H1 (cell line): ENCODE results near the gene ACTR3C.

Experiments used
- BCL11A ChIP-seq, 2 experiments: IDR thresholded peaks; one replicate each; pipeline ENCODE4 v1.6.1; 2011; ENCODE audit warnings: low read depth in 2 of 2, low read length in 2 of 2, mild to moderate bottlenecking in 2 of 2
- CREB1 ChIP-seq: IDR thresholded peaks from 2 replicates; pipeline ENCODE4 v1.6.1; 2012; ENCODE audit warnings: inconsistent platforms
- JUND ChIP-seq: IDR thresholded peaks from 2 replicates; pipeline ENCODE4 v1.6.1; 2011; ENCODE audit warnings: mild to moderate bottlenecking, improper control_type of control experiment, low read length
- POLR2A ChIP-seq, 2 experiments: IDR thresholded peaks; 1 replicate in 1 of 2; 2 replicates in 1 of 2; pipeline ENCODE4 v1.6.1; 2011; ENCODE audit warnings: low read depth in 2 of 2, low read length in 2 of 2, mild to moderate bottlenecking in 2 of 2; ENCODE audit errors: control extremely low read depth in 1 of 2
- RAD21 ChIP-seq, 2 experiments: IDR thresholded peaks in 1 of 2; conservative IDR thresholded peaks in 1 of 2; 2 replicates each; pipeline ENCODE4 v1.6.1; 2011; ENCODE audit warnings: low read depth in 2 of 2, low read length in 2 of 2, improper control_type of control experiment in 1 of 2, inconsistent platforms in 1 of 2, mild to moderate bottlenecking in 1 of 2, moderate library complexity in 1 of 2
- RNF2 ChIP-seq: fragments of 200-900, 300-1000 bp; sonication (generic); IDR thresholded peaks from 2 replicates; pipeline ENCODE4 v1.7.1; 2016; ENCODE audit warnings: borderline replicate concordance, low read depth, mild to moderate bottlenecking, antibody characterized with exemption, low read length; ENCODE audit not compliant: poor library complexity, severe bottlenecking; ENCODE audit errors: missing control alignments
- SUZ12 ChIP-seq: fragments of 200-600 bp; sonication (generic); IDR thresholded peaks from 2 replicates; pipeline ENCODE4 v1.6.1; 2012; ENCODE audit warnings: mild to moderate bottlenecking, inconsistent platforms, low read length, moderate library complexity, mixed read lengths
- YY1 ChIP-seq: IDR thresholded peaks from 2 replicates; pipeline ENCODE4 v1.6.1; 2011; ENCODE audit warnings: low read depth, mild to moderate bottlenecking, low read length
- ZNF274 ChIP-seq: IDR thresholded peaks from 2 replicates; pipeline ENCODE4 v1.7.0; 2012; ENCODE audit warnings: low read length, borderline replicate concordance; ENCODE audit errors: extremely low read depth
- TF ChIP-seq, protein P1 (sequence below), 3 experiments: IDR thresholded peaks; 1 replicate in 2 of 3; 2 replicates in 1 of 3; pipeline versions ENCODE4 v1.5.1 to v1.6.1; 2011; ENCODE audit warnings: low read length in 3 of 3, mild to moderate bottlenecking in 3 of 3, inconsistent platforms in 2 of 3, low read depth in 1 of 3, moderate library complexity in 1 of 3; ENCODE audit not compliant: insufficient read depth in 1 of 3; ENCODE audit errors: control extremely low read depth in 1 of 3
- TF ChIP-seq, protein P2 (sequence below): IDR thresholded peaks from 2 replicates; pipeline ENCODE4 v1.6.1; 2012; ENCODE audit warnings: inconsistent platforms

DNA sequence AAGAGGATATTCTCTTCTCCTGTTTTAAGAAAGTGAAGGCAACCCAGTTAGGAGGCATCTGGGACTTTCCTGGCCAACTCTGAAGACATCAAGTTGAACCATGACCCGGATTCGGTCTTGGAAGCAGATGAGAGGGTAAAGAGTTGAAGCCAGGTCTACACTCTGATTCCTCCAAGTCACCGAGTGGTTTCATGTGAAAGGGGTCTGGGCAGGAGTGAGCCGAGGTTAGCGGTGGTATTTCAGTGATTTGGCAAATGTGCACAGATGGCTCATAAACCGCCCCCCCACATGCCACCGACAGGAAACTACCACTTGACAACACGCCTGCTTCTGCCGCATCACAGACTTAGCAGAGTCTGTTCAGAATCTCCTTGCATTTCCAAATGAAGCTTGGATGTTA is 33.9 kb upstream of the ACTR3C start:
- no peak for TF ChIP-seq POLR2A (IDR thresholded peaks at IDR 0.05; ENCODE audit: control extremely low read depth in 1 of 2, low read depth in 2 of 2, low read length in 2 of 2)
- TF ChIP-seq, protein P1, sequence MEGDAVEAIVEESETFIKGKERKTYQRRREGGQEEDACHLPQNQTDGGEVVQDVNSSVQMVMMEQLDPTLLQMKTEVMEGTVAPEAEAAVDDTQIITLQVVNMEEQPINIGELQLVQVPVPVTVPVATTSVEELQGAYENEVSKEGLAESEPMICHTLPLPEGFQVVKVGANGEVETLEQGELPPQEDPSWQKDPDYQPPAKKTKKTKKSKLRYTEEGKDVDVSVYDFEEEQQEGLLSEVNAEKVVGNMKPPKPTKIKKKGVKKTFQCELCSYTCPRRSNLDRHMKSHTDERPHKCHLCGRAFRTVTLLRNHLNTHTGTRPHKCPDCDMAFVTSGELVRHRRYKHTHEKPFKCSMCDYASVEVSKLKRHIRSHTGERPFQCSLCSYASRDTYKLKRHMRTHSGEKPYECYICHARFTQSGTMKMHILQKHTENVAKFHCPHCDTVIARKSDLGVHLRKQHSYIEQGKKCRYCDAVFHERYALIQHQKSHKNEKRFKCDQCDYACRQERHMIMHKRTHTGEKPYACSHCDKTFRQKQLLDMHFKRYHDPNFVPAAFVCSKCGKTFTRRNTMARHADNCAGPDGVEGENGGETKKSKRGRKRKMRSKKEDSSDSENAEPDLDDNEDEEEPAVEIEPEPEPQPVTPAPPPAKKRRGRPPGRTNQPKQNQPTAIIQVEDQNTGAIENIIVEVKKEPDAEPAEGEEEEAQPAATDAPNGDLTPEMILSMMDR (IDR thresholded peaks at IDR 0.05; ENCODE audit: control extremely low read depth in 1 of 3, insufficient read depth in 1 of 3, low read depth in 1 of 3, low read length in 3 of 3): no peak
- no peak for TF ChIP-seq RNF2
- no peak for TF ChIP-seq ZNF274
- no peak for TF ChIP-seq RAD21 (IDR thresholded peaks at IDR 0.05 in 1 of 2, conservative IDR thresholded peaks at IDR 0.05 in 1 of 2; ENCODE audit: low read depth in 2 of 2, low read length in 2 of 2)
- TF ChIP-seq, protein P2, sequence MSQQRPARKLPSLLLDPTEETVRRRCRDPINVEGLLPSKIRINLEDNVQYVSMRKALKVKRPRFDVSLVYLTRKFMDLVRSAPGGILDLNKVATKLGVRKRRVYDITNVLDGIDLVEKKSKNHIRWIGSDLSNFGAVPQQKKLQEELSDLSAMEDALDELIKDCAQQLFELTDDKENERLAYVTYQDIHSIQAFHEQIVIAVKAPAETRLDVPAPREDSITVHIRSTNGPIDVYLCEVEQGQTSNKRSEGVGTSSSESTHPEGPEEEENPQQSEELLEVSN: no peak
- no peak for TF ChIP-seq BCL11A (IDR thresholded peaks at IDR 0.05; ENCODE audit: low read depth in 2 of 2, low read length in 2 of 2)
- no peak for TF ChIP-seq CREB1
- no peak for TF ChIP-seq SUZ12
- TF ChIP-seq JUND: no peak
- no peak for TF ChIP-seq YY1
